ENCODE data around the gene HSPD1.

The HSPD1 gene

GRCh38 chr2:197442857-197443256 lies 56.8 kb downstream of the HSPD1 start:
- TF ChIP-seq, protein P1, sequence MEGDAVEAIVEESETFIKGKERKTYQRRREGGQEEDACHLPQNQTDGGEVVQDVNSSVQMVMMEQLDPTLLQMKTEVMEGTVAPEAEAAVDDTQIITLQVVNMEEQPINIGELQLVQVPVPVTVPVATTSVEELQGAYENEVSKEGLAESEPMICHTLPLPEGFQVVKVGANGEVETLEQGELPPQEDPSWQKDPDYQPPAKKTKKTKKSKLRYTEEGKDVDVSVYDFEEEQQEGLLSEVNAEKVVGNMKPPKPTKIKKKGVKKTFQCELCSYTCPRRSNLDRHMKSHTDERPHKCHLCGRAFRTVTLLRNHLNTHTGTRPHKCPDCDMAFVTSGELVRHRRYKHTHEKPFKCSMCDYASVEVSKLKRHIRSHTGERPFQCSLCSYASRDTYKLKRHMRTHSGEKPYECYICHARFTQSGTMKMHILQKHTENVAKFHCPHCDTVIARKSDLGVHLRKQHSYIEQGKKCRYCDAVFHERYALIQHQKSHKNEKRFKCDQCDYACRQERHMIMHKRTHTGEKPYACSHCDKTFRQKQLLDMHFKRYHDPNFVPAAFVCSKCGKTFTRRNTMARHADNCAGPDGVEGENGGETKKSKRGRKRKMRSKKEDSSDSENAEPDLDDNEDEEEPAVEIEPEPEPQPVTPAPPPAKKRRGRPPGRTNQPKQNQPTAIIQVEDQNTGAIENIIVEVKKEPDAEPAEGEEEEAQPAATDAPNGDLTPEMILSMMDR (IDR thresholded peaks at IDR 0.05): no peak
- Histone ChIP-seq H3K79me2 (no peaks in the 10 kb centered on the region), H2AFZ (no peak overlapping the region), H3K9ac (no peak overlapping the region), H3K4me1 (no peaks in the 10 kb centered on the region), H3K4me2 (ENCODE audit: low read length) (no peak overlapping the region), H3K27me3 (ENCODE audit: control insufficient read depth, insufficient read depth, low read length) (no peaks in the 10 kb centered on the region), H3K4me3 (ENCODE audit: low read depth, low read length) (no peak overlapping the region), H3K9me3 (ENCODE audit: control insufficient read depth, low read length) (no peaks in the 10 kb centered on the region), H3K36me3 (ENCODE audit: control insufficient read depth, insufficient read depth, low read length) (no peaks in the 10 kb centered on the region), H3K27ac (no peak overlapping the region)

DNA sequence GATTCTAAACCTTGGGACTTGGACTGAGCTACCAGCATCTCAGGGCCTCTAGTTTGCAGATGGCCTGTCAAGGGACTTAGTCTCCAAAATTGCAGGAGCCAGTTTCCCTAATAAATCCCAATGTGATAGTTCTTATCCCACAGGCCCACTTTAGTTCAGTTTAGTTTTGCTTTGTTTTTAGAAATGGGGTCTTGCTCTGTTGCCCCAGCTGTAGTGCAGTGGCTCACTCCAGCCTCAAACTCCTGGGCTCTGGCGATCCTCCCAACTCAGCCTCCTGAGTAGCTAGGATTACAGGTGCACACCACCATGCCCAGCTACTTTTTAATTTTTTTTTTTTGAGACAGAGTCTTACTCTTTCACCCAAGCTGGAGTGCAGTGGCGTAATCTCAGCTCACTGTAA lies 62.3 kb downstream of the HSPD1 start:
- TF ChIP-seq, protein P1 (IDR thresholded peaks at IDR 0.05): no peak
- Histone ChIP-seq H3K9me3 (ENCODE audit: control insufficient read depth, low read length) (no peaks in the 10 kb centered on the region), H3K4me3 (ENCODE audit: low read depth, low read length) (no peak overlapping the region), H3K9ac (no peak overlapping the region), H3K4me2 (ENCODE audit: low read length) (no peak overlapping the region), H2AFZ (no peak overlapping the region), H3K27ac (no peak overlapping the region), H3K4me1 (peaks cover 12% of the 10 kb centered on the region), H3K27me3 (ENCODE audit: control insufficient read depth, insufficient read depth, low read length) (no peaks in the 10 kb centered on the region), H3K79me2 (peaks cover 27% of the 10 kb centered on the region), H3K36me3 (ENCODE audit: control insufficient read depth, insufficient read depth, low read length) (no peaks in the 10 kb centered on the region)

All from parathyroid adenoma (tissue), 2 donors.